ENCODE measurements around the gene SMIM7.

DNA sequence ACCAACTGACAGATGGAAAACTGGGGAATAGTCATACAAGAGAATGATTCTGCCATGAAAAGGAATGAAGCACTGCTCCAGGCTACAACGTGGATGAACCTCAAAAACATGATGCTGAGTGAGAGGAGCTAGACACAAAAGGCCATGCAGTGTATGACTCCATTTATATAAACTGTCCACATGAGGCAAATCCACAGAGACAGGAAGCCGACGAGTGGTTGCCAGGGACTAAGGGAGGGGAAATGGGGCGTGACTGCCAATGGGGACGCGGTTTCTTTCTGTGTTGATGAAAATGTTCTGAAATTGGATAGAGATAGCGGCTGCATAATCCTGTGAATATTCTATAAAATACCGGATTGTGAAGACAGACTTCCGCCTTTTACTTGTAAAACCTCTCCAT lies 10.2 kb downstream of the SMIM7 start:
- no peak for TF ChIP-seq EZH2 (IDR thresholded peaks at IDR 0.05)
- TF ChIP-seq POLR2AphosphoS5 (IDR thresholded peaks at IDR 0.05; ENCODE audit: low read depth, low read length), result no peak
- no peak for TF ChIP-seq TCF7L2 (IDR thresholded peaks at IDR 0.05; ENCODE audit: borderline replicate concordance, extremely low read depth, insufficient read depth, insufficient read length)
- TF ChIP-seq, protein P1, sequence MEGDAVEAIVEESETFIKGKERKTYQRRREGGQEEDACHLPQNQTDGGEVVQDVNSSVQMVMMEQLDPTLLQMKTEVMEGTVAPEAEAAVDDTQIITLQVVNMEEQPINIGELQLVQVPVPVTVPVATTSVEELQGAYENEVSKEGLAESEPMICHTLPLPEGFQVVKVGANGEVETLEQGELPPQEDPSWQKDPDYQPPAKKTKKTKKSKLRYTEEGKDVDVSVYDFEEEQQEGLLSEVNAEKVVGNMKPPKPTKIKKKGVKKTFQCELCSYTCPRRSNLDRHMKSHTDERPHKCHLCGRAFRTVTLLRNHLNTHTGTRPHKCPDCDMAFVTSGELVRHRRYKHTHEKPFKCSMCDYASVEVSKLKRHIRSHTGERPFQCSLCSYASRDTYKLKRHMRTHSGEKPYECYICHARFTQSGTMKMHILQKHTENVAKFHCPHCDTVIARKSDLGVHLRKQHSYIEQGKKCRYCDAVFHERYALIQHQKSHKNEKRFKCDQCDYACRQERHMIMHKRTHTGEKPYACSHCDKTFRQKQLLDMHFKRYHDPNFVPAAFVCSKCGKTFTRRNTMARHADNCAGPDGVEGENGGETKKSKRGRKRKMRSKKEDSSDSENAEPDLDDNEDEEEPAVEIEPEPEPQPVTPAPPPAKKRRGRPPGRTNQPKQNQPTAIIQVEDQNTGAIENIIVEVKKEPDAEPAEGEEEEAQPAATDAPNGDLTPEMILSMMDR (IDR thresholded peaks at IDR 0.05 in 2 of 3, conservative IDR thresholded peaks at IDR 0.05 in 1 of 3; ENCODE audit: borderline replicate concordance in 1 of 3, insufficient read depth in 1 of 3, low read depth in 2 of 3, low read length in 2 of 3), result no peak
- TF ChIP-seq, protein P2, sequence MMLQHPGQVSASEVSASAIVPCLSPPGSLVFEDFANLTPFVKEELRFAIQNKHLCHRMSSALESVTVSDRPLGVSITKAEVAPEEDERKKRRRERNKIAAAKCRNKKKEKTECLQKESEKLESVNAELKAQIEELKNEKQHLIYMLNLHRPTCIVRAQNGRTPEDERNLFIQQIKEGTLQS (IDR thresholded peaks at IDR 0.05), result no peak
